Lower leg skin (tissue), 4 donors: ENCODE measurements around the gene PACC1. TPM values are rescaled to one million over a fixed set of nuclear protein-coding genes. Genes with fewer than 3 reads are reported as not detected.
"Not testable (repeated sequence)": the region's sequence is repeated elsewhere in the genome, so short reads cannot be mapped to it uniquely, and the experiment has no call there.

ENCODE experiments used
- DNase-seq, 2 donors: peaks; one replicate each; pipeline ENCODE4 v3.0.0-alpha.2; 2019; ENCODE audit warnings: low spot score in 2 of 2
- H3K4me3 ChIP-seq: fragments of 200-600 bp; sonication (generic); 2 replicates; pipeline ENCODE4 v1.5.1; 2017; ENCODE audit warnings: mild to moderate bottlenecking, low read depth; ENCODE audit not compliant: poor library complexity, severe bottlenecking
- POLR2A ChIP-seq, 2 donors: fragments of 450-650 bp; IDR thresholded peaks; one replicate each; pipeline ENCODE4 v1.6.1; 2016 to 2017; ENCODE audit warnings: antibody characterized with exemption in 2 of 2, mild to moderate bottlenecking in 1 of 2, moderate library complexity in 1 of 2
- WGBS, 2 donors: methylation state at CpG; one replicate each; pipeline ENCODE4 v1.1.5; 2018; 5-methylcytosine and 5-hydroxymethylcytosine counted together
- intact Hi-C: fragments of 100-400 bp; cut with DNase I; formaldehyde crosslinking; loops from one replicate; pipeline ENCODE4 v1.15.0; 2023; ENCODE audit warnings: low total_unique reads
- total RNA-seq, 4 donors: library from RNA; depleted of rRNA; stranded (reverse); fragments of >200 nt; gene quantifications; one replicate each; pipeline ENCODE4 v1.1.0, GENCODE V29; 2016
- TF ChIP-seq, protein P1 (sequence below), 3 donors: fragments of 450-650 bp; IDR thresholded peaks; one replicate each; pipeline ENCODE4 v1.5.1; 2016; ENCODE audit warnings: antibody characterized with exemption in 3 of 3, mild to moderate bottlenecking in 3 of 3, moderate library complexity in 2 of 3

PACC1 gene
- total RNA-seq, 4 donors from 2014 or later = 2.5 to 8.6 (median 6.1) TPM

- DNase-seq = no peak
- no peak overlapping the region for H3K4me3 ChIP-seq
- intact Hi-C loops = no loop called here
- TF ChIP-seq, protein P1, sequence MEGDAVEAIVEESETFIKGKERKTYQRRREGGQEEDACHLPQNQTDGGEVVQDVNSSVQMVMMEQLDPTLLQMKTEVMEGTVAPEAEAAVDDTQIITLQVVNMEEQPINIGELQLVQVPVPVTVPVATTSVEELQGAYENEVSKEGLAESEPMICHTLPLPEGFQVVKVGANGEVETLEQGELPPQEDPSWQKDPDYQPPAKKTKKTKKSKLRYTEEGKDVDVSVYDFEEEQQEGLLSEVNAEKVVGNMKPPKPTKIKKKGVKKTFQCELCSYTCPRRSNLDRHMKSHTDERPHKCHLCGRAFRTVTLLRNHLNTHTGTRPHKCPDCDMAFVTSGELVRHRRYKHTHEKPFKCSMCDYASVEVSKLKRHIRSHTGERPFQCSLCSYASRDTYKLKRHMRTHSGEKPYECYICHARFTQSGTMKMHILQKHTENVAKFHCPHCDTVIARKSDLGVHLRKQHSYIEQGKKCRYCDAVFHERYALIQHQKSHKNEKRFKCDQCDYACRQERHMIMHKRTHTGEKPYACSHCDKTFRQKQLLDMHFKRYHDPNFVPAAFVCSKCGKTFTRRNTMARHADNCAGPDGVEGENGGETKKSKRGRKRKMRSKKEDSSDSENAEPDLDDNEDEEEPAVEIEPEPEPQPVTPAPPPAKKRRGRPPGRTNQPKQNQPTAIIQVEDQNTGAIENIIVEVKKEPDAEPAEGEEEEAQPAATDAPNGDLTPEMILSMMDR (IDR thresholded peaks at IDR 0.05) = no peak
- no peak for TF ChIP-seq POLR2A (IDR thresholded peaks at IDR 0.05)
- 85 to 98% methylated on average over 3 of the region's 3 CpGs for WGBS, 2 donors
These were observed 88.1 kb downstream of the PACC1 start for GRCh38 chr1:212326541-212326940.

GRCh38 chr1:212323066-212323465 is 91.6 kb downstream of the PACC1 start:
- TF ChIP-seq, protein P1 (IDR thresholded peaks at IDR 0.05) = no peak
- no peak for TF ChIP-seq POLR2A (IDR thresholded peaks at IDR 0.05)
- intact Hi-C loops = no loop called here
- no peak overlapping the region for H3K4me3 ChIP-seq
- DNase-seq = no peak
- WGBS, 2 donors = 74 to 88% methylated on average over 3 of the region's 3 CpGs

DNA sequence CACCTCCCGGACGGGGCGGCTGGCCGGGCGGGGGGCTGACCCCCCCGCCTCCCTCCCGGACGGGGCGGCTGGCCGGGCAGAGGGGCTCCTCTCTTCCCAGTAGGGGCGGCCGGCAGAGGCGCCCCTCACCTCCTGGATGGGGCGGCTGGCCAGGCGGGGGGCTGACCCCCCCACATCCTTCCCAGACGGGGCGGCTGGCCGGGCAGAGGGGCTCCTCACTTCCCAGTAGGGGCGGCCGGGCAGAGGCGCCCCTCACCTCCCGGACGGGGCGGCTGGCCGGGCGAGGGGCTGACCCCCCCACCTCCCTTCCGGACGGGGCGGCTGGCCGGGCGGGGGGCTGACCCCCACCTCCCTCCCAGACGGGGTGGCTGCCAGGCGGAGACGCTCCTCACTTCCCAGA is 93.7 kb downstream of the PACC1 start:
- intact Hi-C loops, DNase-seq: not testable (repeated sequence)
- WGBS, 2 donors = 60 to 93% methylated on average over 1 to 3 of the region's 34 CpGs

GRCh38 chr1:212317916-212318315 is 96.8 kb downstream of the PACC1 start:
- intact Hi-C loops = no loop called here
- 96 to 97% methylated on average over 2 of the region's 2 CpGs for WGBS, 2 donors
- TF ChIP-seq, protein P1 (IDR thresholded peaks at IDR 0.05) = no peak
- no peak for TF ChIP-seq POLR2A (IDR thresholded peaks at IDR 0.05)
- no peak for DNase-seq
- H3K4me3 ChIP-seq = no peak overlapping the region

More for the DNA sequence above, 93.7 kb downstream of the PACC1 start:
- not testable (repeated sequence) for H3K4me3 ChIP-seq

DNA sequence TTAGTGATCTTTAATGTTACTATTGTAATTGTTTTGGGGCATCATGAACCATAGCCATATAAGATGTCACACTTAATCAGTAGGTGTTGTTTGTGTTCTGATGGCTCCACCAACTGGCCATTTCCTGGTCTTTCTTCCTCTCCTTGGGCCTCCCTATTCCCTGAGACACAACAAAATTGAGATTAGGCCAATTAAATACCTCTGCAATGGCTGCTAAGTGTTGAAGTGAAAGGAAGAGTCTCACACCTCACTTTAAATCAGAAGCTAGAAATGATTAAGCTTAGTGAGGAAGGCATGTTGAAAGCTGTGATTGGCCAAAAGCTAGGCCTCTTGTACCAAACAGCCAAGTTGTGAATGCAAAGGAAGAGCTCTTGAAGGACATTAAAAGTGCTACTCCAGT is 98.8 kb downstream of the PACC1 start:
- no peak overlapping the region for H3K4me3 ChIP-seq
- intact Hi-C loops = no loop called here
- DNase-seq = no peak
- TF ChIP-seq POLR2A (IDR thresholded peaks at IDR 0.05) = no peak
- TF ChIP-seq, protein P1 (IDR thresholded peaks at IDR 0.05) = no peak

GRCh38 chr1:212315184-212315583 is 99.5 kb downstream of the PACC1 start:
- no peak overlapping the region for H3K4me3 ChIP-seq
- WGBS, 2 donors = 93 to 94% methylated on average over 2 of the region's 2 CpGs
- intact Hi-C loops = no loop called here
- no peak for DNase-seq
- no peak for TF ChIP-seq POLR2A (IDR thresholded peaks at IDR 0.05)
- TF ChIP-seq, protein P1 (IDR thresholded peaks at IDR 0.05) = no peak

Other genes with a start within 250 kb of the PACC1 start
- 10 to 100 TPM; 34.9 to 57.6 (median 53.2) TPM for gene PPP2R5A, start 129.5 kb downstream of the PACC1 start, total RNA-seq
- gene NENF, start 18.0 kb upstream of the PACC1 start, total RNA-seq = 100 to 1,000 TPM in 1 of 4 donors, 10 to 100 TPM in 3; 82.8 to 139 (median 84.6) TPM
- gene ATF3, start 193.9 kb upstream of the PACC1 start, total RNA-seq = 10 to 100 TPM in 3 of 4 donors, 1 to 10 TPM in 1; 8.2 to 71.6 (median 17.2) TPM